ENCODE measurements around the gene ACSL1.

DNA sequence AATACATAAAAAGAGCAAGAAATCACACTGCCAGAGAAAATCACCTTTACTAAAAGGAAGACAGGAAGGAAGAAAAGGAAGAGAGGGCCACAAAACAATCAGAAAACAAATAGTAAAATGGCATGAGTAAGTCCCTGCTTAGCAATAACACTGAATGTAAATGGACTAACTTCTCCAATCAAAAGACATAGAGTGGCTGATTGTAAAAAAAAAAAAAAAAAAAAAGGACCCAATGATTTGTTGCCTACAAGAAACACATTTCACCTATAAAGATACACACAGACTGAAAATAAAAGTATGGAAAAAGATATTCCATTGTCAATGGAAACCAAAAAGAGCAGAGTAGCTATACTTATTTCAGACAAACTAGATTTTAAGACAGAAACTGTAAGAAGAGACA is 104.5 kb downstream of the ACSL1 start:
- TF ChIP-seq CTCF (IDR thresholded peaks at IDR 0.05; ENCODE audit: poor library complexity) (no peak), EZH2 (IDR thresholded peaks at IDR 0.05; ENCODE audit: borderline replicate concordance) (no peak)

Data from hepatocyte (in vitro differentiated cells).